C4-2B (cell line): ENCODE measurements around the gene TTLL12.

ENCODE experiments used
- ZFX ChIP-seq: fragments of 450-650 bp; IDR thresholded peaks from 2 replicates; pipeline ENCODE4 v1.6.1; 2017
- TF ChIP-seq, protein P1 (sequence below): fragments of 450-650 bp; conservative IDR thresholded peaks from 2 replicates; pipeline ENCODE4 v1.5.1; 2017; ENCODE audit warnings: mild to moderate bottlenecking

DNA sequence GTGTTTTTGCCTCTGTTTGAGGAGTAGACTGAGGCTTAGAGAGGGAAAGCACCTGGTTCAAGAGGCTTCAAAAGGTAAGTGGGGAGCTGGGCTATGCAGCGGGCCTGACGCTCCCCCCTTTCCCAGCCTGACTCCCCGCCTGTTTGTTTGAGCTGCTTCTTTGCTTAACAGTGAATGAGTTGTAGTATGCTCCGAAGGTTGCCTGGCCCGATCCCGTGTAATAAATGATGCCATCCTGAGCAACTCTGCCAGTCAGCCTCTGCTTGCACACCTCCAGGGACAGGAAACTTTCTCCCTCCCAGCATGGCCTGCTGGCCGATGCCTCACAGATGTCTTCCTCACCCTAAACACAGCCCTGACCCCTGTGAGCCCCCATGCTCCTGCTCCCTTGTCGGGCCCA is 45.5 kb upstream of the TTLL12 start:
- TF ChIP-seq, protein P1, sequence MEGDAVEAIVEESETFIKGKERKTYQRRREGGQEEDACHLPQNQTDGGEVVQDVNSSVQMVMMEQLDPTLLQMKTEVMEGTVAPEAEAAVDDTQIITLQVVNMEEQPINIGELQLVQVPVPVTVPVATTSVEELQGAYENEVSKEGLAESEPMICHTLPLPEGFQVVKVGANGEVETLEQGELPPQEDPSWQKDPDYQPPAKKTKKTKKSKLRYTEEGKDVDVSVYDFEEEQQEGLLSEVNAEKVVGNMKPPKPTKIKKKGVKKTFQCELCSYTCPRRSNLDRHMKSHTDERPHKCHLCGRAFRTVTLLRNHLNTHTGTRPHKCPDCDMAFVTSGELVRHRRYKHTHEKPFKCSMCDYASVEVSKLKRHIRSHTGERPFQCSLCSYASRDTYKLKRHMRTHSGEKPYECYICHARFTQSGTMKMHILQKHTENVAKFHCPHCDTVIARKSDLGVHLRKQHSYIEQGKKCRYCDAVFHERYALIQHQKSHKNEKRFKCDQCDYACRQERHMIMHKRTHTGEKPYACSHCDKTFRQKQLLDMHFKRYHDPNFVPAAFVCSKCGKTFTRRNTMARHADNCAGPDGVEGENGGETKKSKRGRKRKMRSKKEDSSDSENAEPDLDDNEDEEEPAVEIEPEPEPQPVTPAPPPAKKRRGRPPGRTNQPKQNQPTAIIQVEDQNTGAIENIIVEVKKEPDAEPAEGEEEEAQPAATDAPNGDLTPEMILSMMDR, result no peak
- no peak for TF ChIP-seq ZFX
